HFF-Myc (cell line): ENCODE measurements around the gene MT2A.

Source experiments
- DNase-seq: peaks from one replicate; pipeline ENCODE4 v3.0.0-alpha.2; 2011; ENCODE audit warnings: low read depth; ENCODE audit errors: extremely low read depth
- H3K4me3 ChIP-seq: replicated peaks from 2 replicates; pipeline ENCODE4 v1.5.1; 2011; ENCODE audit warnings: low read depth, mild to moderate bottlenecking, control low read depth, low read length
- CTCF ChIP-seq: IDR thresholded peaks from 2 replicates; pipeline ENCODE4 v1.5.1; 2012; ENCODE audit warnings: mild to moderate bottlenecking, low read depth, low read length, control low read depth; ENCODE audit errors: missing control alignments

The MT2A gene

GRCh38 chr16:56606476-56607108 lies 1.8 kb upstream of the MT2A start:
- DNase-seq = no peak
- peak overlapping the region; percentile 29 for H3K4me3 ChIP-seq
- TF ChIP-seq CTCF = no peak

- peak; percentile 97 for DNase-seq
- H3K4me3 ChIP-seq = peak overlapping the region; percentile 94
- no peak for TF ChIP-seq CTCF
Observed at GRCh38 chr16:56607109-56607618, 1.2 kb upstream of the MT2A start.

- H3K4me3 ChIP-seq = peak overlapping the region; percentile 94
- no peak for TF ChIP-seq CTCF
- no peak for DNase-seq
Observed at GRCh38 chr16:56607675-56608042, 725 bp upstream of the MT2A start.

- TF ChIP-seq CTCF = no peak
- H3K4me3 ChIP-seq = peak overlapping the region; percentile 94
- no peak for DNase-seq
Observed at GRCh38 chr16:56608876-56609462, 585 bp downstream of the MT2A start.

GRCh38 chr16:56609463-56609921 lies 1.1 kb downstream of the MT2A start:
- peak overlapping the region; percentile 94 for H3K4me3 ChIP-seq
- TF ChIP-seq CTCF = no peak
- DNase-seq = no peak

GRCh38 chr16:56610017-56610608 lies 1.7 kb downstream of the MT2A start:
- DNase-seq = no peak
- no peak for TF ChIP-seq CTCF
- peak overlapping the region; percentile 94 for H3K4me3 ChIP-seq
